Measurements from ENCODE around the gene NMT1. TPM values are rescaled to one million over a fixed set of nuclear protein-coding genes. Genes with fewer than 3 reads are reported as not detected.
"Not testable (repeated sequence)": the region's sequence is repeated elsewhere in the genome, so short reads cannot be mapped to it uniquely, and the experiment has no call there.

The NMT1 gene
- total RNA-seq, 1 donor from 2014 or later: 102 TPM

DNA sequence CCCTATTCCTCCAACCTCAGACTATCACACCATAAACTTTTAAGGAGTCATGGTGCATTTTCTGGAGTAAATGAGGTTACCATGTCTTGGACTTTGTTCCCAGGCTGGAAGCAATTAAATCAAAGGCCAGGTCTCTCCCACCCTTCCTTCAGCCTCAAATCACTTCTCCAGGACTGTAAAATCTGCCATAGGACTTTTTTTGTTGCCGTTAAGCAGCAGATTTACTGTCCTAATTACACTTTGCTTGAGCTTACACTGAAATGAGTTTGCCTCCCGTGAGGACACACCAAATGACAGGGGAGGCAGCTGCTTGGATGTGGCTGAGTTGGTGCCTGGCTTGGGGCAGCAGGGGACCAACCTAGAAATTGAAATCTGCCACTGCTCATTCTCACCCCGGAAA is 24.4 kb upstream of the NMT1 start:
- DNase-seq (ENCODE audit: low read depth): no peak

- DNase-seq (ENCODE audit: low read depth): no peak
These were observed 22.1 kb upstream of the NMT1 start for GRCh38 chr17:45038728-45039634.

GRCh38 chr17:45040459-45040858 is 20.7 kb upstream of the NMT1 start:
- no peak for DNase-seq (ENCODE audit: low read depth)

- peak; percentile 67 for DNase-seq (ENCODE audit: low read depth)
These were observed 18.6 kb upstream of the NMT1 start for GRCh38 chr17:45042346-45043120.

GRCh38 chr17:45043813-45044540 is 17.1 kb upstream of the NMT1 start:
- DNase-seq (ENCODE audit: low read depth): no peak

GRCh38 chr17:45046537-45047125 is 14.5 kb upstream of the NMT1 start:
- peak; percentile 91 for DNase-seq (ENCODE audit: low read depth)

GRCh38 chr17:45048795-45049563 is 12.1 kb upstream of the NMT1 start:
- DNase-seq (ENCODE audit: low read depth): no peak

DNA sequence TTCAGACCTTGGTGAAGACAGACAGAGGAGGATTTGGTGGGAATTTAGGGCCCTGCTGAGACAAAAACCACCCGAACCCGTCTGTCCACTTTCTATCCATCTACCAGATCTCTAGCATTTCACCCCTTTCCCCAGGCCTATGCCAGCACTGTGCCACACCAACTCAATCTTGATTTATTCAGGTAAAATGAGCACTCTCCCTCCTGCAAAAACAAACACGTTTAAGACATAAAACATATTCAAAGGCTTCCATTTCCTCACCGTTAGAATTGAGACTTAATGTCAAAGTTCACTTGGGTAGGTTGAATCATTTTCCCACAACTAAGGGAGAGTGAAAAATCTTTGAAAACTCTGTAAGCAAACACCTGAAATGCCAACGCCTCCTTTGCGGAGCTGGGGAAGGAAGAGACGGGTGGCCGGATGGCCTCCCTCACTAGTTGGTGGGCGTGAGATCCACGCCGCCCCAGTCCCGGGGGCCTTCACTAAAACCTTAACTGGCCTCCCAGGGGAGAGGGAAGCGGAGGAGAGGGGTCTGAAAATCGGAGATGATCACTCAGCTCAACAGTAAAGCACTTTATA is 10.5 kb upstream of the NMT1 start:
- peak; percentile 71 for DNase-seq (ENCODE audit: low read depth)

GRCh38 chr17:45051060-45051719 is 9.9 kb upstream of the NMT1 start, which contains the start of gene DCAKD:
Gene DCAKD (minus strand): TSS chr17:45051632. CDS start chr17:45034885, 16,747 bp downstream.
- DNase-seq (ENCODE audit: low read depth): peak; percentile 80

GRCh38 chr17:45051720-45052051 is 9.4 kb upstream of the NMT1 start:
- not testable (repeated sequence) for DNase-seq (ENCODE audit: low read depth)

GRCh38 chr17:45052052-45052772 is 8.9 kb upstream of the NMT1 start:
- DNase-seq (ENCODE audit: low read depth): no peak

- DNase-seq (ENCODE audit: low read depth): no peak
These were observed 728 bp upstream of the NMT1 start for GRCh38 chr17:45060382-45060796.

DNA sequence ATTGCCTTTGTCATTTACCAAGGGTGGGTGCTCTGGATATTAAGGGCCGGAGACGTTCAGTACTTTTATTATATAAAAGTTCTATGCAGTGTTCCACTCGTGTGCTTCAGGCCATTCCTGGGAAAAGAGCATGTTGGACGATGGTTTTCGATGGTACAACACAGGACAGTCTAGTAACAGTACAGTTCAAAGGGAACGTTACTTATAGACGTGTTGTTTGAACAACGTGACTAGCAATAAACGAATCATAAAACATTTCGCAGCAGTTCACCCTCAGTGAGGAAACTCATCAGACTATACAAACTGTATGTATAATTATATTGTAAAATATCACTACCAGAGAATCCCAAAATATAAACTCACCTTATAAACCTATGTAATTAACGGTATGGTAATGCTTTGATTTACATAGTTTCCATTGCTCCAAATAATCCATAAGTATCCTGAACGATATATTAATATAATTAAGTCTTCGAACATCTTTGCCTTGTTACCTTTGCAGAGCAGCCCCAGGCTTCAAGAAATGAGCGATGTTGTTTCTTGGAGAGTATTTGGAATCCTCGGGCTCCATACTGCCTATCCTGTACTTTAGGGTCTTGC is 589 bp downstream of the NMT1 start:
- DNase-seq (ENCODE audit: low read depth): no peak

- peak; percentile 24 for DNase-seq (ENCODE audit: low read depth)
These were observed 2.1 kb downstream of the NMT1 start for GRCh38 chr17:45063198-45063597.

GRCh38 chr17:45067637-45068036 is 6.5 kb downstream of the NMT1 start:
- no peak for DNase-seq (ENCODE audit: low read depth)

- no peak for DNase-seq (ENCODE audit: low read depth)
These were observed 8.9 kb downstream of the NMT1 start for GRCh38 chr17:45070001-45070400.

DNA sequence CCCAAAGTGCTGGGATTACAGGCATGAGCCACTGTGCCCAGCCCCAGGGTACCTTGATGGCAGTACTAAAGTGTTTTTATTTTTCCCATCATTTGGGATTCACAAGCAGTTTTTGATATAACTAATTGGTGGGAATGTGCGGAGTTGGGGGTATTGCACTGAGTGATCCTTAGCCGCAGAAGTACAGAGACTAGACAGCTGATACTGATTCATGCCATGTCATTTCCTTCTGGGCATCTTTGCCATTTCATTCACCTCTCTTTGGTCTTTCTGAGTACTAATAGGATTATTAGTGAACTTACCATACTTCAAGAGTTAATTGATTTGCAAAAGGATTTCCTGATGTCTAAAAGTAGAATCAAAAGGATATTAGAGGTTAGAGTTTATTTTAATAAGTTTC is 9.7 kb downstream of the NMT1 start:
- DNase-seq (ENCODE audit: low read depth): no peak

DNA sequence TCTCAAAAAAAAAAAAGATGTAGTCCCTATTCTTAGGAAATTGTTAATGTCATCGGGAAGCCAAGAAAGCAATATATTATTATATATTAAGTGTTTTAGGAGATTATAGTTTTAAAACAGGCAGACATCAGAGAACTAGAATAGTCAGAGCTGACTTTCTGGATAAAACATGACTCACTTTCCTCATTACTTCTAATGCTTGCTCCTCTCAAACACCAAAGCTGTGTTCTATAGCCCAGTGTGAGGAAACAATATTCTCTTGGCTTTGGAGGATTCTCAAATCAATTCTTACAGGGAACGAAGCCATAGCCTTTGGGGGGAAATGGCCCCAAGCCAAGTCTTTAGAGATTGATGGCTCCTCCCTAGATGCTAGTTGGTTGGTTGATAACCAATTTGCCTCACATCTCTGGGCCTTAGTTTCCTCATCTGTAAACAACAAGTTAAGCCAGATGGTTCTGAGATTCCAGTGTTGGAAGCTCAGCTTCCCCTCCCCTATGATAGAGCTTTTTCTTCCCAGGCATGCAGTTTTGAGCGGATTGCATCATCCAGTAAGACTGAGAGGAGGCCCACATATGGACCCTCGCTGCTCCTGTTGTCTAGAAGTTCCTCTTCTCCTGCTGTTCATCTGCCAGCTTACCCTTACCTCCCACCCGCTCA is 12.4 kb downstream of the NMT1 start:
- no peak for DNase-seq (ENCODE audit: low read depth)
